ENCODE data around the gene SPATA7.

SPATA7 gene

DNA sequence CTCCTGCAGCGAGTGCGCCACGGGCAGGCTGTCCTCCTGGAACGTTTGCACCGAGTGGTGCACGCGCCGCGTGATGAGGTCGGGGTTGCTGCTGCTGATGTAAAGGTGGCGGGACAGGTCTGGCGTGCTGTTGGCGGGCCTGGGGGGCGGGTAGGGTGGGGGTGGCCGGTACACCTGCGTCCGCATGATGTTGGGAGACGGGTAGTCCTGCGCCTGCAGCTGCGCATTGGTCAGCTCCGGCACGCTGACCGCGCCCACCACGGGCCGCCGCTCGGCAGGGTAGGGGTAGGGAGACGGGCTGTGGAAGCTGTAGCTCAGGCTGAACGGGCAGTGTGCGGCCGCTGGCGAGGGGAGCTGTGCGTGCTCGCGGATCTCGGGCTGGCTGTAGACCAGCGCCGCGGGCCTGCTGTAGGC is 94.1 kb downstream of the SPATA7 start:
- H3K27me3 ChIP-seq (replicated peaks in 2 of 5; ENCODE audit: control insufficient read depth in 4 of 5, insufficient read depth in 5 of 5, low read length in 4 of 5) = peaks cover 0 to 4% (median 0%) of the 10 kb centered on the region in 5 experiments
- ChIA-PET CTCF (no interaction called here), POLR2A (no interaction called here)
- 93% methylated on average over 24 of the region's 40 CpGs for WGBS (ENCODE audit: insufficient coverage)
- H3K9me3 ChIP-seq (ENCODE audit: control extremely low read depth in 1 of 5, control insufficient read depth in 4 of 5, insufficient read depth in 2 of 5, low read depth in 1 of 5, low read length in 4 of 5) = peaks cover 0 to 13% (median 0%) of the 10 kb centered on the region in 5 experiments
- DNase-seq = no peak
- no peak overlapping the region for H3K4me3 ChIP-seq (ENCODE audit: control insufficient read depth in 1 of 7, extremely low read depth in 1 of 7, insufficient read depth in 4 of 7, low read depth in 2 of 7, low read length in 6 of 7)
- no peaks in the 10 kb centered on the region for H3K36me3 ChIP-seq (ENCODE audit: control insufficient read depth in 4 of 4, insufficient read depth in 4 of 4, low read length in 3 of 4)
- H3K4me1 ChIP-seq (ENCODE audit: control extremely low read depth in 1 of 4, control insufficient read depth in 4 of 4, insufficient read depth in 4 of 4, low read length in 3 of 4) = no peaks in the 10 kb centered on the region
- no peak overlapping the region for H3K27ac ChIP-seq (ENCODE audit: insufficient read depth in 1 of 2, low read depth in 1 of 2, low read length in 2 of 2, poor library complexity in 1 of 2, severe bottlenecking in 2 of 2)

DNA sequence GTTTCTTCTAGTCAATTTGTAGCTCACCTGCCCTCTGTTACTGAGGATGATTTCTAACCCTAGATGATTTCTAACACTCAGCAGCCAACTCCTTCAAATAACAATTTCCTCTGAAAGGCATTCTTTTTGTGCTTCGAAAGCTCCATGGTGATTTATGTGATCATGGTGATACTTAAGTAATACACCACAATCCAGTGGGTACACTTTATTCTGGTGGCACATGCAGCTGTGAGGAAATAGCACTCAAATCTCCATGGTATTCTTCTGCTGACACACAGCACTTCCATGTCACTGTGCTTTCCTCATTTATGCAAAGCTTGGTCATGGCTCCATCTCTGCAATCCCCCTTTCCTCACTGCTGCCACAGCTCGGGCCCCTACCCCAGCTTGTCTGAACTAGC is 95.6 kb downstream of the SPATA7 start:
- no peak overlapping the region for H3K4me3 ChIP-seq (ENCODE audit: control insufficient read depth in 1 of 7, extremely low read depth in 1 of 7, insufficient read depth in 4 of 7, low read depth in 2 of 7, low read length in 6 of 7)
- H3K9me3 ChIP-seq (ENCODE audit: control extremely low read depth in 1 of 5, control insufficient read depth in 4 of 5, insufficient read depth in 2 of 5, low read depth in 1 of 5, low read length in 4 of 5) = peaks cover 0 to 13% (median 0%) of the 10 kb centered on the region in 5 experiments
- ChIA-PET POLR2A (no interaction called here), CTCF (interaction anchor here (0.9 to 1.3 kb wide), 3 partner anchors 10 to 534 kb away, joined by 3 to 4 read pairs (median 3); no protein-coding TSS in a partner anchor)
- WGBS (ENCODE audit: insufficient coverage) = no CpG with 5 or more reads among the region's 2 CpGs
- no peak overlapping the region for H3K27ac ChIP-seq (ENCODE audit: insufficient read depth in 1 of 2, low read depth in 1 of 2, low read length in 2 of 2, poor library complexity in 1 of 2, severe bottlenecking in 2 of 2)
- no peaks in the 10 kb centered on the region for H3K36me3 ChIP-seq (ENCODE audit: control insufficient read depth in 4 of 4, insufficient read depth in 4 of 4, low read length in 3 of 4)
- no peaks in the 10 kb centered on the region for H3K4me1 ChIP-seq (ENCODE audit: control extremely low read depth in 1 of 4, control insufficient read depth in 4 of 4, insufficient read depth in 4 of 4, low read length in 3 of 4)
- no peak for DNase-seq
- H3K27me3 ChIP-seq (replicated peaks in 2 of 5; ENCODE audit: control insufficient read depth in 4 of 5, insufficient read depth in 5 of 5, low read length in 4 of 5) = peaks cover 0 to 4% (median 0%) of the 10 kb centered on the region in 5 experiments

DNA sequence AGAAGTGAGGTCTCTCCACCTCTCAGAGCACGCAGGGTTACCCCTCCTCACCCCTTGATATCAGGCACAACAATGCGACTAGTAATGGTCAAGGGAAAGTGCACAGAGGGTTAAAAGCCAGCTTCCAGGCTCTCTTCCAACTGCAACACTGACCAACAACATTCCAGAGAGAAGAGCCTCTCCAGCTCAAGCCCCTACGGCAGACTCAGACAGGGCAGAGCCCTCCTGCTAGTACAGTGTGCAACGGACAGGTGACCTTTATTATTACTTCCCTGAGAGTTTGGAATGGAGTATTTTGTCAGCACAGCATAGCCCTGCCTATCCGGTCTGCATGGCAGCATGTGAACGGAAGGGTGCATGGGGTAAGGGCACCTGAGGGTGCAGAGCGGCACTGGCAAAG is 96.3 kb downstream of the SPATA7 start:
- ChIA-PET POLR2A (no interaction called here), CTCF (interaction anchor here (1.3 kb wide), 1 partner anchor 14 kb away, joined by 4 read pairs; no protein-coding TSS in a partner anchor)
- peaks cover 0 to 13% (median 0%) of the 10 kb centered on the region in 5 experiments for H3K9me3 ChIP-seq (ENCODE audit: control extremely low read depth in 1 of 5, control insufficient read depth in 4 of 5, insufficient read depth in 2 of 5, low read depth in 1 of 5, low read length in 4 of 5)
- 100% methylated on average over 4 of the region's 7 CpGs for whole genome bisulfite sequencing (ENCODE audit: insufficient coverage)
- H3K27ac ChIP-seq (ENCODE audit: insufficient read depth in 1 of 2, low read depth in 1 of 2, low read length in 2 of 2, poor library complexity in 1 of 2, severe bottlenecking in 2 of 2) = no peak overlapping the region
- DNase-seq = no peak
- peaks cover 0 to 4% (median 0%) of the 10 kb centered on the region in 5 experiments for H3K27me3 ChIP-seq (replicated peaks in 2 of 5; ENCODE audit: control insufficient read depth in 4 of 5, insufficient read depth in 5 of 5, low read length in 4 of 5)
- no peaks in the 10 kb centered on the region for H3K36me3 ChIP-seq (ENCODE audit: control insufficient read depth in 4 of 4, insufficient read depth in 4 of 4, low read length in 3 of 4)
- no peaks in the 10 kb centered on the region for H3K4me1 ChIP-seq (ENCODE audit: control extremely low read depth in 1 of 4, control insufficient read depth in 4 of 4, insufficient read depth in 4 of 4, low read length in 3 of 4)
- H3K4me3 ChIP-seq (ENCODE audit: control insufficient read depth in 1 of 7, extremely low read depth in 1 of 7, insufficient read depth in 4 of 7, low read depth in 2 of 7, low read length in 6 of 7) = no peak overlapping the region

DNA sequence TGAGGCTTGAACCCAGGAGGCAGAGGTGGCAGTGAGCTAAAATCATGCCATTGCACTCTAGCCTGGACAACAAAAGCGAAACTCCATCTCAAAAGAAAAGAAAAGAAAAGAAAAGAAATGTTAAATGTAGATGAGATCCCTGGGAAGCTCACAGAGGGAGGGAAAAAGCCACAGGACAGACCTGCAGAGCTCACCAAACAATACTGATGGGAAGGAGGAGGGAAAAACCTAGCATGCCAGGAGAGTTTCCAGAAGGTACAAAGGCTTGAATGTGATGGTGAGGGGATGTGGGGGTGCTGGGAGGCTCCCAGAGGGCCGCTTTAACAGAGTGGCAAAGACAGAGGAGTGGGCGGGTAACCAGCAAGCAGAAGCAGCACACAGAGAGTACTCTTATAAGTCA is 97.1 kb downstream of the SPATA7 start:
- Histone ChIP-seq H3K4me3 (ENCODE audit: control insufficient read depth in 1 of 7, extremely low read depth in 1 of 7, insufficient read depth in 4 of 7, low read depth in 2 of 7, low read length in 6 of 7) (no peak overlapping the region), H3K4me1 (ENCODE audit: control extremely low read depth in 1 of 4, control insufficient read depth in 4 of 4, insufficient read depth in 4 of 4, low read length in 3 of 4) (no peaks in the 10 kb centered on the region), H3K27me3 (replicated peaks in 2 of 5; ENCODE audit: control insufficient read depth in 4 of 5, insufficient read depth in 5 of 5, low read length in 4 of 5) (peaks cover 0 to 4% (median 0%) of the 10 kb centered on the region in 5 experiments), H3K27ac (ENCODE audit: insufficient read depth in 1 of 2, low read depth in 1 of 2, low read length in 2 of 2, poor library complexity in 1 of 2, severe bottlenecking in 2 of 2) (no peak overlapping the region), H3K36me3 (ENCODE audit: control insufficient read depth in 4 of 4, insufficient read depth in 4 of 4, low read length in 3 of 4) (no peaks in the 10 kb centered on the region), H3K9me3 (ENCODE audit: control extremely low read depth in 1 of 5, control insufficient read depth in 4 of 5, insufficient read depth in 2 of 5, low read depth in 1 of 5, low read length in 4 of 5) (peaks cover 0 to 13% (median 0%) of the 10 kb centered on the region in 5 experiments)
- CTCF ChIA-PET = interaction anchor here (1.3 kb wide), 1 partner anchor 14 kb away, joined by 4 read pairs; no protein-coding TSS in a partner anchor
- no peak for DNase-seq
- WGBS (ENCODE audit: insufficient coverage) = 97% methylated on average over 3 of the region's 3 CpGs
- POLR2A ChIA-PET = no interaction called here

Data from common myeloid progenitor, CD34-positive (primary cell).